SK-N-SH (cell line): ENCODE results near the gene PISD. TPM values are rescaled to one million over a fixed set of nuclear protein-coding genes. Genes with fewer than 3 reads are reported as not detected.

Source experiments
- CTCF ChIA-PET: fragments of 300-600, 350-600 bp; formaldehyde crosslinking; extraction: SDS; loops from one replicate; lab custom pipeline; 2021; lab: Yijun Ruan, JAX
- POLR2A ChIA-PET: fragments of 350-600 bp; sonication (Branson Sonifier 250); formaldehyde crosslinking; extraction: SDS; loops from one replicate; lab custom pipeline; 2020; ENCODE audit warnings: antibody characterized with exemption, inconsistent platforms; lab: Yijun Ruan, JAX
- DNase-seq: peaks from one replicate; pipeline ENCODE4 v3.0.0; 2012
- H2AFZ ChIP-seq: fragments of 200-600 bp; sonication (generic); 2 replicates; pipeline ENCODE4 v1.8.1; 2016; ENCODE audit warnings: antibody characterized with exemption, mild to moderate bottlenecking, low read depth
- H3F3A ChIP-seq: fragments of 200-600 bp; sonication (generic); replicated peaks from 2 replicates; pipeline ENCODE3; 2016; ENCODE audit warnings: antibody characterized with exemption, mild to moderate bottlenecking; ENCODE audit not compliant: insufficient read depth
- H3K27ac ChIP-seq, 2 experiments: fragments of 200-500 bp in 1 of 2; fragments of 200-600 bp in 1 of 2; sonication (Bioruptor generic) in 1 of 2; sonication (generic), shearing (Covaris generic) in 1 of 2; 2 replicates each; pipeline versions ENCODE4 v1.5.1 to v1.6.1; 2014 to 2016; ENCODE audit warnings: low read depth in 2 of 2, inconsistent platforms in 1 of 2, low read length in 1 of 2, mild to moderate bottlenecking in 1 of 2, mixed read lengths in 1 of 2
- H3K27me3 ChIP-seq: fragments of 200-600 bp; sonication (generic), shearing (Covaris generic); 2 replicates; pipeline ENCODE4 v1.6.1; 2016; ENCODE audit warnings: mixed run types; ENCODE audit not compliant: insufficient read depth
- H3K36me3 ChIP-seq, 2 experiments: fragments of 200-500 bp in 1 of 2; fragments of 200-600 bp in 1 of 2; sonication (Bioruptor generic) in 1 of 2; sonication (generic) in 1 of 2; replicated peaks in 1 of 2; 2 replicates each; pipeline versions ENCODE3 to v1.5.1; 2014 to 2016; ENCODE audit warnings: low read length in 1 of 2, mild to moderate bottlenecking in 1 of 2; ENCODE audit not compliant: insufficient read depth in 2 of 2, control insufficient read depth in 1 of 2
- H3K4me1 ChIP-seq, 2 experiments: fragments of 200-500 bp in 1 of 2; fragments of 200-600 bp in 1 of 2; sonication (Bioruptor generic) in 1 of 2; sonication (generic), shearing (Covaris generic) in 1 of 2; 2 replicates each; pipeline versions ENCODE4 v1.5.1 to v1.6.1; 2014 to 2016; ENCODE audit warnings: low read depth in 1 of 2, low read length in 1 of 2, mixed run types in 1 of 2; ENCODE audit not compliant: insufficient read depth in 2 of 2, control insufficient read depth in 1 of 2
- H3K4me2 ChIP-seq: fragments of 200-600 bp; sonication (generic), shearing (Covaris generic); 2 replicates; pipeline ENCODE4 v1.6.1; 2017; ENCODE audit warnings: mixed run types
- H3K4me3 ChIP-seq, 2 experiments: fragments of 200-500 bp in 1 of 2; fragments of 200-600 bp in 1 of 2; sonication (Bioruptor generic) in 1 of 2; sonication (generic), shearing (Covaris generic) in 1 of 2; 2 replicates each; pipeline versions ENCODE4 v1.5.1 to v1.8.1; 2014 to 2016; ENCODE audit warnings: low read depth in 2 of 2, inconsistent platforms in 1 of 2, low read length in 1 of 2, mild to moderate bottlenecking in 1 of 2, mixed read lengths in 1 of 2, moderate library complexity in 1 of 2
- H3K79me2 ChIP-seq: fragments of 200-600 bp; sonication (generic); 2 replicates; pipeline ENCODE4 v1.8.1; 2017; ENCODE audit warnings: mild to moderate bottlenecking; ENCODE audit not compliant: insufficient read depth
- H3K9ac ChIP-seq: fragments of 200-600 bp; sonication (generic); 2 replicates; pipeline ENCODE4 v1.6.1; 2017; ENCODE audit warnings: mixed run types
- H3K9me2 ChIP-seq: fragments of 200-600 bp; sonication (generic); 2 replicates; pipeline ENCODE4 v1.6.1; 2017; ENCODE audit warnings: mixed run types
- H3K9me3 ChIP-seq: fragments of 200-600 bp; sonication (generic); 2 replicates; pipeline ENCODE4 v1.6.1; 2017; ENCODE audit warnings: mixed run types, mild to moderate bottlenecking, moderate library complexity
- H4K20me1 ChIP-seq: fragments of 200-600 bp; sonication (generic); 2 replicates; pipeline ENCODE4 v1.6.1; 2017; ENCODE audit warnings: mild to moderate bottlenecking, mixed run types; ENCODE audit not compliant: insufficient read depth
- CHD2 ChIP-seq: fragments of 150-350 bp; IDR thresholded peaks from 2 replicates; pipeline ENCODE4 v1.6.1; 2018; ENCODE audit warnings: low read length; ENCODE audit not compliant: partially characterized antibody
- ELF1 ChIP-seq: IDR thresholded peaks from 2 replicates; pipeline ENCODE4 v1.4.0; 2012
- EP300 ChIP-seq, 2 experiments: IDR thresholded peaks; 2 replicates each; pipeline versions ENCODE4 v1.4.0 to v1.6.1; 2012; ENCODE audit warnings: borderline replicate concordance in 1 of 2, low read depth in 1 of 2, low read length in 1 of 2
- EZH2phosphoT487 ChIP-seq: fragments of 200-600 bp; sonication (generic); IDR thresholded peaks from 2 replicates; pipeline ENCODE4 v1.6.1; 2017; ENCODE audit warnings: low read depth, mixed run types, mild to moderate bottlenecking, antibody characterized with exemption, moderate library complexity, borderline replicate concordance
- GABPA ChIP-seq: IDR thresholded peaks from 2 replicates; pipeline ENCODE4 v1.4.0; 2012; ENCODE audit warnings: low read depth, mild to moderate bottlenecking
- MEF2A ChIP-seq: IDR thresholded peaks from 2 replicates; pipeline ENCODE4 v1.4.0; 2012; ENCODE audit warnings: low read depth, borderline replicate concordance
- POLR2AphosphoS5 ChIP-seq: IDR thresholded peaks from 2 replicates; pipeline ENCODE4 v1.6.1; 2012; ENCODE audit warnings: low read depth, low read length
- SIN3A ChIP-seq: IDR thresholded peaks from 2 replicates; pipeline ENCODE4 v1.6.1; 2012; ENCODE audit warnings: low read depth, mild to moderate bottlenecking, low read length, moderate library complexity, borderline replicate concordance
- SMC3 ChIP-seq: IDR thresholded peaks from 2 replicates; pipeline ENCODE4 v1.6.1; 2012; ENCODE audit warnings: low read depth, low read length, improper control_type of control experiment
- TEAD4 ChIP-seq: IDR thresholded peaks from 2 replicates; pipeline ENCODE4 v1.4.0; 2012; ENCODE audit warnings: mild to moderate bottlenecking, borderline replicate concordance; ENCODE audit not compliant: insufficient read depth
- YY1 ChIP-seq: IDR thresholded peaks from 2 replicates; pipeline ENCODE4 v1.4.0; 2012; ENCODE audit warnings: low read depth, mild to moderate bottlenecking
- WGBS: methylation state at CpG from one replicate; pipeline ENCODE4 v1.1.6; 2017; ENCODE audit warnings: low lambda C conversion rate; 5-methylcytosine and 5-hydroxymethylcytosine counted together
- polyA plus RNA-seq, 3 experiments: library from polyadenylated mRNA; depleted of rRNA; stranded (reverse); fragments of >200 nt; gene quantifications; 2 replicates each; pipeline ENCODE4 v1.2.3, GENCODE V29; 2012
- TF ChIP-seq, protein P1 (sequence below): fragments of 150-350 bp; IDR thresholded peaks from 2 replicates; pipeline ENCODE4 v1.6.1; 2016; ENCODE audit warnings: mild to moderate bottlenecking, low read depth, low read length
- TF ChIP-seq, protein P2 (sequence below): IDR thresholded peaks from 2 replicates; pipeline ENCODE4 v1.6.1; 2012; ENCODE audit warnings: mild to moderate bottlenecking, low read depth, low read length, moderate library complexity

The PISD gene
- polyA plus RNA-seq, 1 of the 3 experiments (the other 2 are of a cell fraction), result 34.9 TPM

DNA sequence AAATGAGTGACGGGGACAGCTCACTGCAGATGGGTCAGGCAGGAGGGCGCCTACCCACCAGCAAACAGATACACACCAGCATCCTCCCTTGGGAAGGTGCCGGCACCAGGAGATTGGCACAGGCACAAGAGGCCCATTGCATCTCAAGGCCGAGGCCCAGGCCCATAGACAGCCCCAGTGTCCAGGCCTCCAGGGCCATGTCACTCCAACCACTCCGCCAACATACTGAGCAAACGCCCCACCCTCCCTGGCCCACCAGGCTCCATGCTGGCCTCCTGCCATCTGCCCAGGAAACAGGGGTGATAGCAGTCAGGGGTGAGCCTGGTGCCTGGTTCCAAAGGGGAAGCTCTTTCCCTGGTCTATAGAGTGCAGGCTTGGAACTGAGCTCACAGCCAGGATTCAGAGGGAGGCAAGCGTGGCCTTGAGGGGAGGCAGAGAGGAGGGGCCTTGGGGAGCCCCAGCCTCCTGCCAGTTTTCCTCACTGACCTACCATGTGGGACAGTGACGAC, 34.7 kb downstream of the PISD start:
- Histone ChIP-seq H3K27me3 (no peaks in the 10 kb centered on the region), H3K9me3 (no peaks in the 10 kb centered on the region), H3F3A (no peaks in the 10 kb centered on the region), H3K79me2 (peaks cover 83% of the 10 kb centered on the region), H3K4me2 (no peak overlapping the region), H4K20me1 (peaks cover 64% of the 10 kb centered on the region), H3K27ac (peak overlapping the region in 1 of 2 experiments; percentile 17; a peak in 1 of 4 replicates), H3K9ac (no peak overlapping the region), H3K4me1 (peaks cover 0 to 72% of the 10 kb centered on the region in 2 experiments; a peak in 1 of 4 replicates), H2AFZ (no peak overlapping the region), H3K36me3 (peaks cover 9 to 17% of the 10 kb centered on the region in 2 experiments), H3K9me2 (no peaks in the 10 kb centered on the region), H3K4me3 (no peak overlapping the region)
- DNase-seq, result peak; percentile 75
- WGBS, result 76% methylated on average over 3 of the region's 8 CpGs
- no peak for TF ChIP-seq YY1
- no peak for TF ChIP-seq GABPA
- no peak for TF ChIP-seq SMC3
- no peak for TF ChIP-seq SIN3A
- no peak for TF ChIP-seq POLR2AphosphoS5
- TF ChIP-seq ELF1, result no peak
- TF ChIP-seq CHD2, result no peak
- TF ChIP-seq EP300 (IDR thresholded peaks at IDR 0.05; ENCODE audit: borderline replicate concordance in 1 of 2, low read depth in 1 of 2, low read length in 1 of 2), result no peak
- TF ChIP-seq MEF2A, result no peak
- no peak for TF ChIP-seq EZH2phosphoT487
- ChIA-PET CTCF (interaction anchor here (1.0 to 2.3 kb wide), 2 partner anchors 11 to 38 kb away, joined by 3 to 6 read pairs; no protein-coding TSS in a partner anchor), POLR2A (no interaction called here)

DNA sequence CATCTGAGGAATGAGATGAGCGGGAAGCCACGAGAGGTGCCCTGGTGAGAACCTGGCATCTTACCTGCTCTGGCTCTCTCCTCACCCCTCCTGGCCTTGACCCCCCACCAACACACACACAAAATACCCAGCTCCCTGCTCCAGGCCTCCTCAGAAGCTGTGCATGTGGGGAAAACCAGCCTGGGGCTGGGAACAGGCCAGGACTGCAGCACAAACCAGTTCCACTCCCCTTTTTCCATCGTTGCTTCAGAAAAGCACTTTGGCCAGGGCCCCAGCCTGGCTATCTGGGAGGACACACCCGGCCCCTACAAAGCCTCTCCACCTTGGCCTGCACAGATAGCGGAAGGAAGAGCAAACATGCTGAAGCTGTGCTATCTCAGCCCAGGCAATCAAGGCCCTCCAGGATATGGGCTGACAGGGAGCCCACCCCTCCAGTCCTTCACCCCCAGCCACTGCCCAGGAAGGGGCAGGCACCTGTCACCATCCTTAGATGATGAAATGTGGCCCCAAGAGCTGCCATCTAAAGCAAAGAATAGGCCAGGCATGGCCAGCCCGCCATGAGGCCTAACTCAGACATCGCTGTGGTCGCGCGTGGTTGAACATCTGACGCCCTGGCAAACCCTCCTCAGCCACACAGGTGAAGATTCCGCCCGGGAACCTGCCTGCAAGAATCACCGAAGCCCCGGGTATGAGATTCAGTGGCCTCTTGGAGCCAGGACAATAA, 35.4 kb downstream of the PISD start:
- Histone ChIP-seq H3K36me3 (peaks cover 9 to 20% of the 10 kb centered on the region in 2 experiments), H3K9ac (no peak overlapping the region), H3K4me1 (peaks cover 0 to 71% of the 10 kb centered on the region in 2 experiments; a peak in 1 of 4 replicates), H4K20me1 (peaks cover 66% of the 10 kb centered on the region), H3K9me3 (no peaks in the 10 kb centered on the region), H3K9me2 (no peaks in the 10 kb centered on the region), H3K79me2 (peaks cover 80% of the 10 kb centered on the region), H3K27ac (peak overlapping the region in 1 of 2 experiments; percentile 24; a peak in 1 of 4 replicates), H3F3A (no peaks in the 10 kb centered on the region), H3K27me3 (no peaks in the 10 kb centered on the region), H3K4me2 (no peak overlapping the region), H2AFZ (no peak overlapping the region), H3K4me3 (no peak overlapping the region)
- ChIA-PET POLR2A (no interaction called here), CTCF (interaction anchor here (0.8 to 2.3 kb wide), 3 partner anchors 11 to 65 kb away, joined by 3 to 6 read pairs (median 3); no protein-coding TSS in a partner anchor)
- 92% methylated on average over 11 of the region's 15 CpGs for WGBS
- no peak for DNase-seq
- TF ChIP-seq POLR2AphosphoS5 (no peak), TEAD4 (no peak), MEF2A (no peak)
- TF ChIP-seq, protein P1, sequence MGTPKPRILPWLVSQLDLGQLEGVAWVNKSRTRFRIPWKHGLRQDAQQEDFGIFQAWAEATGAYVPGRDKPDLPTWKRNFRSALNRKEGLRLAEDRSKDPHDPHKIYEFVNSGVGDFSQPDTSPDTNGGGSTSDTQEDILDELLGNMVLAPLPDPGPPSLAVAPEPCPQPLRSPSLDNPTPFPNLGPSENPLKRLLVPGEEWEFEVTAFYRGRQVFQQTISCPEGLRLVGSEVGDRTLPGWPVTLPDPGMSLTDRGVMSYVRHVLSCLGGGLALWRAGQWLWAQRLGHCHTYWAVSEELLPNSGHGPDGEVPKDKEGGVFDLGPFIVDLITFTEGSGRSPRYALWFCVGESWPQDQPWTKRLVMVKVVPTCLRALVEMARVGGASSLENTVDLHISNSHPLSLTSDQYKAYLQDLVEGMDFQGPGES, result no peak
- TF ChIP-seq, protein P2, sequence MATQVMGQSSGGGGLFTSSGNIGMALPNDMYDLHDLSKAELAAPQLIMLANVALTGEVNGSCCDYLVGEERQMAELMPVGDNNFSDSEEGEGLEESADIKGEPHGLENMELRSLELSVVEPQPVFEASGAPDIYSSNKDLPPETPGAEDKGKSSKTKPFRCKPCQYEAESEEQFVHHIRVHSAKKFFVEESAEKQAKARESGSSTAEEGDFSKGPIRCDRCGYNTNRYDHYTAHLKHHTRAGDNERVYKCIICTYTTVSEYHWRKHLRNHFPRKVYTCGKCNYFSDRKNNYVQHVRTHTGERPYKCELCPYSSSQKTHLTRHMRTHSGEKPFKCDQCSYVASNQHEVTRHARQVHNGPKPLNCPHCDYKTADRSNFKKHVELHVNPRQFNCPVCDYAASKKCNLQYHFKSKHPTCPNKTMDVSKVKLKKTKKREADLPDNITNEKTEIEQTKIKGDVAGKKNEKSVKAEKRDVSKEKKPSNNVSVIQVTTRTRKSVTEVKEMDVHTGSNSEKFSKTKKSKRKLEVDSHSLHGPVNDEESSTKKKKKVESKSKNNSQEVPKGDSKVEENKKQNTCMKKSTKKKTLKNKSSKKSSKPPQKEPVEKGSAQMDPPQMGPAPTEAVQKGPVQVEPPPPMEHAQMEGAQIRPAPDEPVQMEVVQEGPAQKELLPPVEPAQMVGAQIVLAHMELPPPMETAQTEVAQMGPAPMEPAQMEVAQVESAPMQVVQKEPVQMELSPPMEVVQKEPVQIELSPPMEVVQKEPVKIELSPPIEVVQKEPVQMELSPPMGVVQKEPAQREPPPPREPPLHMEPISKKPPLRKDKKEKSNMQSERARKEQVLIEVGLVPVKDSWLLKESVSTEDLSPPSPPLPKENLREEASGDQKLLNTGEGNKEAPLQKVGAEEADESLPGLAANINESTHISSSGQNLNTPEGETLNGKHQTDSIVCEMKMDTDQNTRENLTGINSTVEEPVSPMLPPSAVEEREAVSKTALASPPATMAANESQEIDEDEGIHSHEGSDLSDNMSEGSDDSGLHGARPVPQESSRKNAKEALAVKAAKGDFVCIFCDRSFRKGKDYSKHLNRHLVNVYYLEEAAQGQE, result no peak
